Fibroblast of peridontal ligament (primary cell): ENCODE data around the gene MBD2.

ENCODE experiments used
- DNase-seq: peaks from one replicate; pipeline ENCODE4 v3.0.0-alpha.2; 2010; ENCODE audit errors: extremely low read depth

MBD2 gene

DNA sequence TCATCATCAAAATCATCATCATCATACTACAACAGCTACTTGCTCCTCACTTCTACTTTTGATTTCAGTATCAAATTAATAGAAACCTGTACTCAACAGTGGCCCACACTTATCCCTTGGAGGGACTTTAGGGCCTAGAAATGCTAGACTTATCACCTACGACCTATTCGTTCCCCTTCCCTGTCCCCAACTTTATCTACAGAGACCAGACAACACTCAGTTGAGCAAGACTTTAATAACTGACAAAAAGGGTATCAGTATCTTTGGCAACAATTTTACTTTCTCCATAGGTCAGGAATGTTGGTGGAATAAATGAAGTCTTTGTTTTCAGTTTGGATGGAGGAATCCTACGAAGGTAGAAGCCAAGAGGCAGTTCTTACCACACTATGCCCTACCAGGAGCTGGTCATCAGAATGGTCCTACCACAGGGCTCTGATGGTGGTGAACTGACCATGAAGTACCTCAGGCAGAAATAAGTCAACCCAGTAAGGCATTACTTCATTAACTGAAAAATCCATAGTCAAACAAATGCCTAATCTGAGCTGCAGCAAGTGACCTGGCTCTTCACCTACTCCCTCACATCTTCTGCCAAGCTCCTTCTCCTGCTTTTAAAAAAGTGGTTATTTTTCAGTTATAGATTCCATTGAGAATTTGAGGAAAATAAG lies 26.6 kb downstream of the MBD2 start:
- DNase-seq, result no peak

DNA sequence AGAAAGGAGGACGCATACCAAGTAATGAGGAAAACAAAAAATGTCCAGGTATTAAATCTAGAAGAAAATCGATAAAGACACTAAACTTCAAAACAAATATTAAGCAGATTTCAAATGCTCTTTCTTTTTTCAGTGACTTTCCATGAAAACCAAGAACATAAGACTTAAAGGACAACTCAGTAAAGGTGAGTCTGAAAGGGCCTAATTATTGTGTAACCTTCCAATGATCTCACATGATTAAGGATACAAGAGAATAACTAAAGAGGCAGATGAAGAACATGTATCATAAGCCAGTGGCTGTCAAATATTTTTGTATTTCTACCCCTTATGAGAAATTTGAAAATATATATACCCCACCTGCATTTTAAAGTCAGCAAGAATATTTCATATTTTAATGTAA lies 30.7 kb downstream of the MBD2 start:
- DNase-seq, result no peak

DNA sequence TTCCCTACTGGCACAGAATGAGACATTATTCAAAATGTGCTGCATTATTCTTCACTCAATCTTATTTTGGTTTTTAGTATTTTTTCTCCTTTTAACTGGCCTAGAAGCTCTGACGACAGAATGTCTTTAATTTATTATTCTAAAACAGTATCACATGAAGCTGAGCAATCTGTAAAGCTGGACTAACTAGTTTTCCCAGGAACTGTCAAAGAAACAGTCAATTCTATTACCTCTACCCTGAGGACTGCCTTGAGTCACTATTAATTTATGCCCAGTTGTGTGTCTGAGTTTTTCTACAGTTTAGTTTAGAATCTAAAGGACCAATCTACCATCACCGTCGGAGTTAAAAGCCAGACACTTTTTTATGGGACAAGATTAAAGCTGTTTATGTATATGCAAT lies 31.6 kb downstream of the MBD2 start:
- no peak for DNase-seq

DNA sequence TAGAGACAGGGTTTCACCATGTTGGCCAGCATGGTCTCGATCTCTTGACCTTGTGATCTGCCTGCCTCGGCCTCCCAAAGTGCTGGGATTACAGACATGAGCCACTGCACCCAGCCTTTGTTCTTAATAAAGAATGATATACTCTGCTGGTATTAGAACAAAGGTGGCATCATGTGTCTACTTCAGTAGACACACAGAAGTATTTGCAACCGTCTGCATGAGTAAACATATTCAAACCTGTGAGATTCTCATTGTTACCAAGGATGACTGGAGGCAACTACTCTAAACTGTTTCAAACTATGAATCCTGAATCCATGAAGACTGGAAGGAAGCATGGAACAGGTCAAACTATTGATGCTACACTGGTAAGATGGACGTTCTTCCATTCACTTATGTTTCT lies 32.1 kb downstream of the MBD2 start:
- DNase-seq, result no peak

DNA sequence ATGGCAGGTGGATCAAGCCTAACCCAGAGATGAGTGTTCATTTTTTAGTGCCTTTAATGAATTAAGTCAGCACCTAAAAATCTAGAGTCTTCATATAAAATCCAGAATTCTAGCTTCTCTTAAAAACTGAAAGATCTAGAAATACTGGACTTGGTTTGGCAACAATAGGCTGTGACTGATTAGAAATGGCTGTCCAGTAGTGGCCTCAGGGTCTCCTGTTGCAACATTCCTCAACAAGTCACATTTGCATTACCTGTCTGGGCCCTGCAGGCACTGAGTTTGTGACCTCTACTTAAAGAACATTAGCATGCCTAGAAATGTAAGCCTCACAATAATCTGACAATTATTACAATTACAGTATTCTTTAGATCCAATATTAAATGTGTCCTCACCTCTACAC lies 33.1 kb downstream of the MBD2 start:
- DNase-seq, result no peak

DNA sequence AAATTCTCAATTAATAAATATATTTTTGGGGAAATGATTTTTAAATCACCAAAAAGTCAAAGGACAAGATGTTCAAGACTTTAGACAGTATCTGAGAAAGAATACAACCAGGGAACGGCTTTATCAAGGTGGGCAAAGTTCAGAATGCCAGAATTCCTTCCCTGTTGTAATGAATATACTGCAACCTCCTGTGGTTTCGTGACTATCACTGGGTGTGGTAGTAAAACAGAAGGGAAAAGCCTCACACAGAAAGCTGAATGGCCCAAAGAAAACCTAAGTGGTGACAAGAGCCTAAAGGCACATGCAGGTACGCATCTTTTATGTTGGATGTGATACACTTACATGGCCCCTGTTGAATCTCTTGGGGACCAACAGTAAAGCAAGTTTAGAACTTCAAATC lies 37.1 kb downstream of the MBD2 start:
- no peak for DNase-seq

DNA sequence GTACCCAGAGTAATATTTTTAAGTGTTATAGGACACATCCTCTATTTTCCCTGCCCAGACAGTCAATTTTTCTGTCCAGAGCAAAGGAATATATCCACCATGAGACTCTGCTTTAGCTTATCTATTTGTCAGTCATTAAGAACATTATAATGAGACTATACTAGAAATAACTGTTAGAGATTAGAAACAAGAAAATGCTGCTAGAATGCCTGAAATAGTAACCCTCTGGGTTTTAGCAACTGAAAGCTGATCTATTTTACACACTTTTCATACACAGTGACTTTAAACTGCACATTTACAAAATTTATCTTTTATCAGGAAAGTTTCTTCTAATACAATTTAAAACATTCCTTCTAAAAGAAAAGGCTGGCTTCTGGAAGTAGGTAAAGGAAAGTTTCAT lies 39.6 kb downstream of the MBD2 start:
- no peak for DNase-seq

DNA sequence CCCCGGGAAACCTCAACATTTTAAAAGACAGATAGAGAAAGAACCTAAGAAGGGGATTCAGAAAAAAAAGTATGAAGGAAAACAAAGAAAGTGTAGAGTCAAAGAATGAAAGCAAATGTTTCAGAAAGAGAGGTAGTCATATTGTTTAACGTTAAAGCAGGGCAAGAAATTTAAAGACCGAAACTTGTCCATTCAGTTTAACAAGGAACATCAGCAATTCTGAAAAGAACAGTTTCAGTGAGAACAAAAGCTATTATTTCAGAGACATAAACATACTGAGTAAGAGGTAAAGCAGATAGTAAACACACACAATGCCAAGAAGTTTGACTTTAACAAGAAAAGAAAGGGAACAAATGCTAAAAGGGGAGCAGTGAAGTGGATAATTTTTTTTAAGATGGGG lies 41.1 kb downstream of the MBD2 start:
- DNase-seq, result no peak

DNA sequence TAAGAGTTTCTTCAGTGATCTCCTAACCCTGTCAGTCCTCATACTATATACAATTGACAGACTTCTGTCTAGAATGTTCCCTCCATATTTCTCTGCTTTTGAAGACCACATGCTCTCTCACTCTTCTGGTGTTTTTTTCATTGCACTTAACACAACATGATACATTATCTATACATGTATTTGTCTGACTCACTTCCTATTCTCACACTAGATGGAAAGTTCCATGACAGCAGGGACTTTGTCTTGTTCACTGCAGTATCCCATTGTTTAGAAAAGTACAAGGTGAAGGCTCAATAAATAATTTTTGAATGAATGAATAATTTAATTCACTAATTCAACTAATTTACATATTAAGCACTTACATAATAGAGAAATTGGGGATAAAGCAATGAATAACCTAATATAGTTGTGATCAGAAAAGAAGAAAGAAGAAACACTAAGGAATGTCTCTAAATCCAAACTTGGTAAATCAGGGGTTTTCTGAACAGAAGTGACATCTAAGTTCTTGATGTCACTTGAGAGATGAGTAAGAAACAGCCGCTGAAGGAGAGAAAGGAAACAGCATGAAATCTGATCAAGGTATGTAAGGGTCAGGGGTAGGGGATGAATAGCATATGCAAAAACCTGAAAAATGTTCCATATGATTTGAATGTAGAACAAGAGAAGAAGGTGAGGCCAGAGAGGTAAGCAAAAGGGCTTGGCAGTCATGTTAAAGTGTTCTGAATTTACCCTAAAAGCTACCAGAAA lies 42.4 kb downstream of the MBD2 start:
- no peak for DNase-seq

DNA sequence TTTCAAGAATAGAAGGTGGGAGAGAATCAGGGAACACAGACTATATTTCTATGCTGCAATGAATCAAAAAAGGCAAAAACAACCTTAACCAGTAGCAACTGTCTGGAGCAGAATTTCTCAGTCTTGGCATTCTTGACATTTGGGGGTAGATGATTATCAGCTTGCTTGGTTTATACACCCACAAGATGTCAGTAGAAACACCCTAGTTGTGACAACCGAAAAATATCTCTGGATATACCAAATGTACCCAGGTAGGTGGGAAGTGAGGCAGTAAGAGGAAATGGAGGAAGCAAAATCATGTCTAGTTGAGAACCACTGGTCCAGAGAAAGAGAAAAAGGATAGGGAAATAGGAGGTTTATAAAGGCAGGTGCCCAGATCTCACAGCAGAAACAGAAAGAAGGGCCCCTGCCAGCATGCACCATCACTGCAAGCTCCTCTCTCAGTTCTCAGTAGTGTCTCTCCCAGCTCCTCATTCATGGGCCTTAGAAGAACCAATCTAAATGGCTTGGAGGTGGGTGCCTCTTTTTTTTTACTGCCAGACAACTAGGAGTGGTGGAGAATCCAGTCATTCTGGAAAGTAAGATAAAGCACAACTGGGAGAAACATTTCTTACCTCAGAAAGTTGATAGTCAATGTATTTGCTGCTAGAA lies 50.4 kb downstream of the MBD2 start:
- DNase-seq, result no peak

DNA sequence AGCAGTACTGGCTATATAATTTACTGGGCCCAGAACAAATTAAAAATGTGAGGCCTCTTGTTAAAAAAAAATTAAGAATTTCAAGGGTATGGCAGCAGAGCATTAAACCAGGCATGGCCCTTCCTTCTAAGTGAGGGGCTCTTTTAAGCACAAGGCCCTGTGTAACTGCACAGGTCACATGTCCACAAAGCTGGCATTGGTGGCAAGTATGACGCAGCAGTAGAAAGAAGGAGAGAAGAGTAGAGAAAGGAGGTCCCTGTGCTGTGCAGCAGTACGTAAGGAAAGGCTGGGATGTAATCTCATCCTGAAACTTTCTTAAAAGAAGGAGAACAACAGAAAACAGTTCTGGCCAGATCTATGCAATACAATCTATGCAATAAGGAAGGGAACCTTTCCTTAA lies 51.2 kb downstream of the MBD2 start:
- DNase-seq, result no peak

DNA sequence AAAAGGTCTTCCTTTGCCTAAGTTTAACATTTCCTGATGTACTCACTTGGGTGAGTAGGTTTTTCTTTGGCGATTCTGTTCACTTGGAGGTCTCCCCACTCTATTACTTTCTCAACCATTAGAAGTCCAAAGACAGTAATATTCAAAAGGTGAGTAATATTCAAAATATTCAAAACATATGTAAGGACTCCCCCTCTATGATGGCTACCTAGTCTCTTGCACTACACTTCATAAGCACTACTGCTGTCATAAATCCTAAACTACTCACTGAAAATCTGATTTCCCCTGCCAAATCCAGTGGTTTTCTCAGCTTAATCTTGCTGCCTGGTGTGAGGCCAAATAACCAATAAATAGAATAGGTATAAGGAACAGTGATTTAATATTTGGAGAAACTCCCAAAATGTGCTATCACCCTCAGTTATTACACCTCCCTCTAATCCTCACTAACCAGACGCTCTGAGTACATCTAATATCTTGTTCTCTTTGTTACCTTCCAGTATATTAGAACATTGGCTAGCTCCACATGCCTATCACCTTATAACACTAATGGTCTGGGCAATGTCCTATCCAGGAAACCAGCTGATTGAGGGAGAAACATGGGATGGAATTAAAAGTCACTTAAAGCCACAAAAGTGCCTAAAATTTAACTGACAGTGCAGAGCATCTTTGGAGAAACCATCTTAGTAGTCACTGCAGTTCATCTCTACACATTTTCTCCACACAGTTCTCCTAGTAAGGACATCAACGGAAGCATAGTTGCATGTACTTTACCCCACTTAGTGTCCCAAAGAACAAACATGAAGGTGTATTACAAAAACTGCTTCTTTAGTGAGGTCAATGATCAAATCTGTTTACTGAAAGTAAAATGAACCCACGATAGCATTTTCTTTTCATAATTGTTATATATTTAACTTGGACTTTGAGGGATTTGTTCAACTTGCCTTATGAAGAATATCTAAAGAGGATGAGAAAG lies 54.8 kb downstream of the MBD2 start:
- no peak for DNase-seq

DNA sequence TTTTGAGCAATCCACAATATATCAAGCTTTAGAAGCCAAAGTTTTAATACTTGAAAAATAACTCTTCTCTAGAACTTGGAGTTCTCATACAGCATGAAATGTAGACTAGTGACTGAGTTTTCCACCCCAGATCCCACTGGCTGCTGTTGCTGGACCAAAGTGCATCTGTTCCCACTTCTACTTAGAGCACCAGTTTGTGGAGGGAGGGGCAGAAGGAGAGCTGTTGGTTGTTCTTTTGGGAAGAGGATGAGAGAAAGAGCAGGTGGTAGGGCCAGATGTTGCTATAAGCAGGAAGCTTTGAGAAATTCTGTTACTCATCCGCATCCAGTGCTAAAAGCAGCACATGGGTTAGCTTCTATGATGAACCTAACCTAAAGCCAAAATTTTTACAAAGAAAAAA lies 59.0 kb downstream of the MBD2 start:
- DNase-seq, result no peak

DNA sequence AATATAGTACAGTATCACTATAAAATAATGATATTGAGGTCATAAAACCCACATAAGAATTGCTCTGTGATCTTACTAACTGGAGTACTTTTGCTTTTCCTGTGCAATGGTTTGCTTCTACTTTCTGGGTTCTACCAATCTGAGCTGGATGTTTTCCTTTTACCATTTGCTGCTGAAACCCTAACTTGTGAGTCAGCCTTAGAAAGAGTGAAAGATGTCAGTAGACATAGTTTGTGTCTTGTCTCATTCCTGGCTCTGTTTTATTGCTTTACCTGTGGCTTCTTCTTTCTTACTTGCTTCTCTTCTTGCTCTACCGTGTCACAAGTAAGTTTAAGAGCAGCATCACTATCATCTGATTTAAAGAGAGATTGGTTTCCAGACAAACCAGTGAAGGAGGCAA lies 61.0 kb downstream of the MBD2 start:
- DNase-seq, result peak; percentile 16

DNA sequence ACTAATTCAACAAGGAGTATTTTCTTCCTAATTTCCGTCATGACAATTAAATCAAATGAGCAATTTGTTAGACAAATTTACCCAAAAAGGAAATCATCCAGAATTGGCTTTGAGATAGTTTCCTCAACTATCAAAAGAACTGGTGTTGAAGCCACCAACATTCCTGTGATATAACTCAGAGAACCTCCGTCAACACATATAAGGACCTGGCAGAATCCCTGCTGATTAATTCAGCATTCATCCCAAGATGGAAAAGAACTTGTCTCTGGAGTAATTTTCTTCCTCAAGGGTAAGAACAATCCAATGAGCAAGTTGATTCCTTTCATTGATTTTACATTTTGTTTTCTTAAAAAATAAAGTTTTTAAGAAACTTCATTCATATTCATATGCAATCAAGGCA lies 62.0 kb downstream of the MBD2 start:
- peak; percentile 83 for DNase-seq

DNA sequence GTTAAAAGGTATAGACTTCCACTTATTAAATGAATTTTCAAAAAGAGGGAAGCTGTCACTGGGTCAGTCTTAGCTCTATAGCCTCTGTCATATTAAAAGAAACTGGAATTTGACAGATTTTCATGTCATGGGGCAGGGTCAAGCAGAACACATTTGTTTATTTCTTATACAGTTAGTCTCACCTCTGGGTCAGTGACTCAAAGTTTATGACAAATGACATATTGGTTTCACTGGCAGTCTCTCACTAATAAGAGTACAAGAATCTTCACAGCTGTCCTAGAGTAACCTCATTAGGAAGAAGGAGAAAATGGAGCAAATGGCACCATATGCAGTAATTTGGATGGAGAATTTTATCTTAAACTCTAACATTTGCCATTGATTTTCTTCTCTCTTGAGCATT lies 63.2 kb downstream of the MBD2 start:
- no peak for DNase-seq

DNA sequence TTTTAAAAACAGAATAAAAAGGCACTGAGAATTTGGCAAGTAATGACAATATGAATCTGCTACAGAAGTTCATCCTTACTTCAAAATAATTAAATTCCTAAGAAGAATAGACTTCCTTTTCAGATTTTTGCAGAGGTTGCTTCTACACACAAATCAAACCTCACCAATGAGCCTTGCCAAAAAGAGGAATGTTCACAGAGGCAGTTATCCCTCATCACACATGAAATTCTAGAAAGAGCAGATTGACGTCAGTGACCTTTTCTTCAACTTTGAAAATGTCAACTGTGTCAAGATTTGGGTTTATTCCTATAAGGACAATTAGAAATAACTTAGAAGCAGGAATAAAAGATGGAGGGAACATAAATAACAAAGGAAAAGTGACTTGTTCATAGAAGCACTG lies 64.6 kb downstream of the MBD2 start:
- peak; percentile 62 for DNase-seq

DNA sequence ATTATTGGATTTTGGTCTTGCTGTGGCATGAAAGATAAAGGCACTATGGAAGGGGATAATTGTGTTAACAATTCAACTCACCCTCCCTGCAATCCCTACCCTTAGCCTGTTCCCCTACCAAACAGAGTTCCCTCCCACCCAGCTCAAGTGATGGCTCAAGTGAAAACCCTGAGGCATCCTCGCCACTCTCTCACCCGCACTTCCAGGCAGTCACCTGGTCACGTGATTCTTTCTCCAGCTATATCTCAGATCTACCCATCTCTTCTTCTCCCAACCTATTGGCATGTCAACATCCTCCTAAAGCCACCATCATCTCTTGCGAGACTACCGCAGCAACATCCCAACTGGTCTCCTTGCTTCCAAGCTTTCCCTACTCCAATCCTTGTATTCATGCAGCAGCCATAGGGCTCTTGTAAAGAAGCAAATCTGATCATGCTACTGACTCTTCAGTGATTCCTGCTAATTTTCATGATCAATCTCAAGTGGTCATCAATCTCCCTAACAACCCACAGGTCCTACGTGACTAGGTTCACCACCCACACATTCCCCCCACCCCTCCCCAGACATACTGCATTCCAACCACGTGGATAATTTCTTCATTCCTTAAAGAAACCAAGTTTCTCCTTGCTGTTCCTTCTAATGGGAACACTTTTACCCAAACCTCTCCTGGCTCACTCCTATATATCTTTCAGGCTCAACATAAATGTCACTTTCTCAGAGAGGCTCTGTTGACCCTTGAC lies 66.7 kb downstream of the MBD2 start:
- no peak for DNase-seq

DNA sequence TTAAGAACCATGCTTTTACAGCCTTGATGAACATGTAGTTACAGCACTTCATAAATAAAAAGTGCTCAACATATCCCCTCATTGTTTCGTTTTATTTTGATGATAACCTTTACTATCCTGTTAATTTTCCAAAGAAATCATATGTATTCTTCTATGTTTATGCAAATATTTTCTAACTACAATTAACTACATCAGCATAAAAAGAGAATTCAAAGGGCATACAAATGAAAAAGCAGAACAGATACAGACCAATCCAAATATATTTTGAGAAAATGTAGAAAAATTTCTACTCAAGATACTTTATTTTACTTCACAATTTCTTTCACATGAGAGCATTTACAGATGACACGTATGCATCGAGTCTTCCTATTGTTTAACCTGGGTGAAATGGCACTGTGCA lies 69.1 kb downstream of the MBD2 start:
- DNase-seq, result no peak

DNA sequence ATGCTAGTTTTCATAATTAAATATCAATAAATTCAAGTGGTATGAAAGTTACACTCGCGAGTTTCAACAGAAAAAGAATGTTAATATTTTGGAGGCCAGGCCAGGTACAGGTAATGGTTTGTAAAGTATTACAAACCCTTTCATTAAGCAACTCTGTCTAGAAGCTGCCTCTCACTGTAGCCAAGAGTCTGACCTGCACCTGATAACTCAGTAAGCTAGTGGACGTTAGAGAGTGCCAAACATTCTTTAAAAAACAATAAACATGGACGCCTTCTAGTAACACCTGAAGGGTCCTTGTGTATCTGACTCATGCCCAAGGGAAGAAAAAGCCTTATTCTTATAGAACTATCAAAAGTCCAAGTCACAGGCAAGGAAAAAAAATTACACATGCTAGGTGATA lies 70.2 kb downstream of the MBD2 start:
- no peak for DNase-seq

DNA sequence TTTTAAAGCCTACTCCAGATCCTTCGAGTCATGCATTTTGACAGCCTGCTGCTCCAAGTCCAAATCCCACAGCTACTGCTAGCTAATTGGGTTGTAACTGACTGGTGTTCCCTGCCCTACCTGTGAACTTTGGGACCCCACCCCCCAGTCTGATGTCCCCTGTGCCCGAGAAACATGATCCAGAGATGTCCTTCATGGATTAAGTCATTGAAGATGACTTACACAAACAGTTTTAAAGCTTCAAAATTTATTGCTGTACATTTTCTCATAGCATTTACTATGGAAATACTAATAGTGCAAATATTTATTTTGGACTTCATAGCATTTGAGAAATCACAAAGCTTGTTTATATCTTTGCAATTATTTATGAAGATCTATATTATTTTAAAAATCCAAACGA lies 73.1 kb downstream of the MBD2 start:
- DNase-seq, result no peak
